SK-N-SH treated with all-trans-retinoic acid at 6 μM for 48 hours (cell line): ENCODE results near the gene ATXN10.

Experiments used
- ARNTL ChIP-seq: fragments of 450-650 bp; formaldehyde crosslinking; IDR thresholded peaks from 2 replicates; pipeline ENCODE4 v1.5.0; 2020; ENCODE audit warnings: low read depth, mild to moderate bottlenecking, moderate library complexity, borderline replicate concordance
- CREB5 ChIP-seq: fragments of 250-450 bp; sonication (Bioruptor Pico); IDR thresholded peaks from 2 replicates; pipeline ENCODE4 v1.5.1; 2020; ENCODE audit warnings: low read depth, mild to moderate bottlenecking, moderate library complexity
- ESRRG ChIP-seq: fragments of 250-450 bp; sonication (Bioruptor Pico); IDR thresholded peaks from 2 replicates; pipeline ENCODE4 v1.6.1; 2021; ENCODE audit warnings: mild to moderate bottlenecking
- ISL1 ChIP-seq: fragments of 250-450 bp; sonication (Bioruptor Pico); IDR thresholded peaks from 2 replicates; pipeline ENCODE4 v2.1.2; 2022; ENCODE audit warnings: mild to moderate bottlenecking, moderate library complexity
- TCF4 ChIP-seq: fragments of 250-450 bp; sonication (Bioruptor Pico); IDR thresholded peaks from 2 replicates; pipeline ENCODE4 v1.8.0; 2021; ENCODE audit warnings: mild to moderate bottlenecking, moderate library complexity, borderline replicate concordance
- TOX ChIP-seq: fragments of 250-450 bp; sonication (Bioruptor Pico); IDR thresholded peaks from 2 replicates; pipeline ENCODE4 v1.8.0; 2021; ENCODE audit warnings: mild to moderate bottlenecking, moderate library complexity, borderline replicate concordance
- TSHZ2 ChIP-seq: fragments of 250-450 bp; sonication (Bioruptor Pico); IDR thresholded peaks from 2 replicates; pipeline ENCODE4 v1.5.0; 2020; ENCODE audit warnings: mild to moderate bottlenecking, moderate library complexity
- ZFP30 ChIP-seq: fragments of 450-650 bp; formaldehyde crosslinking; IDR thresholded peaks from 2 replicates; pipeline ENCODE4 v1.5.0; 2022; ENCODE audit warnings: mild to moderate bottlenecking, moderate library complexity
- ZNF8 ChIP-seq: fragments of 450-650 bp; formaldehyde crosslinking; IDR thresholded peaks from 2 replicates; pipeline ENCODE4 v1.5.0; 2020; ENCODE audit warnings: mild to moderate bottlenecking, moderate library complexity

DNA sequence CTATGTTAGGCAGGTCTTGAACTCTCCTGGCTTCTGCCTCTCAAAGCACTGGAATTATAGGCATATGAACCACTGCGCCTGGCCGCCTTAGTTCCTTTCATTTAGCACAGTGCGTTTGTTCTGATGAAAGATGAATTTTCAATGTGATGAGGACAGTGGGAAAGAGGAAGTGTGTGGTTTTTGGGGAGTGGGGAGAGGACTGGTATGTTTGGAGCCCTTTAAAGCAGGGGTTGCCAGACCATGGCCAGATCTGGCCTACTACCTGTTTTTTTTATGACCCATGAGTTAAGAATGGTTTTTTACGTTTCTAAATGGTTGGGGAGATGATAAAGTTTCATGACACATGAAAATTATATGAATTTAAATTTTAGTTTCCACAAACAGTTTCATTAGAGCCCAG is 12.5 kb downstream of the ATXN10 start:
- TF ChIP-seq CREB5 (CRISPR knock-in tag) (no peak), ARNTL (CRISPR knock-in tag) (no peak), TCF4 (CRISPR knock-in tag) (no peak), ESRRG (CRISPR knock-in tag) (no peak), TOX (no peak), ZNF8 (CRISPR knock-in tag) (no peak), ZFP30 (CRISPR knock-in tag) (no peak), TSHZ2 (CRISPR knock-in tag) (no peak), ISL1 (CRISPR knock-in tag) (no peak)
